Measurements from ENCODE around the gene NEUROD2. TPM values are rescaled to one million over a fixed set of nuclear protein-coding genes. Genes with fewer than 3 reads are reported as not detected.

The NEUROD2 gene
- total and polyA plus RNA-seq, 10 of the 15 experiments (the other 5 are each of a cell fraction or from before 2014, with no cell fraction given): not detected

GRCh38 chr17:39593371-39593770 is 14.3 kb downstream of the NEUROD2 start:
- CTCF ChIA-PET: no interaction called here
- no TSS peak for BruUV-seq (replicated peaks)
- Histone ChIP-seq H4K20me1 (ENCODE audit: control insufficient read depth, insufficient read depth) (no peaks in the 10 kb centered on the region), H3K4me1 (ENCODE audit: control insufficient read depth, insufficient read depth, low read length) (no peaks in the 10 kb centered on the region), H3K9me3 (replicated peaks; ENCODE audit: control insufficient read depth, insufficient read depth, low read length) (no peaks in the 10 kb centered on the region), H3K9ac (ENCODE audit: control insufficient read depth, insufficient read depth, low read length) (no peak overlapping the region), H3K27ac (ENCODE audit: control insufficient read depth, insufficient read depth) (no peak overlapping the region), H2AFZ (ENCODE audit: control insufficient read depth, low read depth, low read length) (no peak overlapping the region), H3K27me3 (replicated peaks in 1 of 2; ENCODE audit: control insufficient read depth in 2 of 2, insufficient read depth in 2 of 2, low read length in 1 of 2) (peaks cover 3 to 10% of the 10 kb centered on the region in 2 experiments), H3K4me3 (no peak overlapping the region), H3K36me3 (ENCODE audit: control insufficient read depth in 2 of 2, insufficient read depth in 2 of 2, low read length in 1 of 2) (no peaks in the 10 kb centered on the region), H3K79me2 (ENCODE audit: control insufficient read depth, insufficient read depth, low read length) (no peaks in the 10 kb centered on the region), H3K4me2 (ENCODE audit: control insufficient read depth, insufficient read depth) (no peak overlapping the region)
- in situ Hi-C loops (cut with MboI): no loop called here
- WGBS (ENCODE audit: insufficient coverage, insufficient replicate concordance, low lambda C conversion rate, missing lambda C conversion rate): 3% methylated on average over 2 of the region's 2 CpGs
- RAD21 ChIA-PET (ENCODE audit: unreplicated experiment): no interaction called here
- DNase-seq (ENCODE audit: low read depth, low spot score) (no peak), FAIRE-seq (no peak), ATAC-seq (no peak)
- TF ChIP-seq REST (IDR thresholded peaks at IDR 0.05; ENCODE audit: low read depth, low read length): peak; percentile 12; the same call in 1 of the 2 replicates
- TF ChIP-seq STAT1 (conservative IDR thresholded peaks at IDR 0.05): no peak
- no peak for TF ChIP-seq CEBPB (IDR thresholded peaks at IDR 0.05; ENCODE audit: borderline replicate concordance in 1 of 2, low read depth in 2 of 2, low read length in 2 of 2)
- no peak for TF ChIP-seq YY1 (IDR thresholded peaks at IDR 0.05; ENCODE audit: low read depth, low read length)
- TF ChIP-seq BCLAF1 (IDR thresholded peaks at IDR 0.05): no peak
- TF ChIP-seq RELB (IDR thresholded peaks at IDR 0.05; ENCODE audit: low read depth): no peak
- intact Hi-C loops (cut with micrococcal nuclease; ENCODE audit: unreplicated experiment): no loop called here
- SMC1A ChIA-PET (ENCODE audit: uncharacterized antibody, unreplicated experiment): no interaction called here
- POLR2A ChIA-PET: no interaction called here

All from GM12878 (cell line).